B cell (primary cell): ENCODE measurements around the gene CAMTA1. TPM values are rescaled to one million over a fixed set of nuclear protein-coding genes. Genes with fewer than 3 reads are reported as not detected.
A peak's percentile ranks its signal among the peaks of the same experiment; 100 is the strongest.

Experiments
- ATAC-seq: fragments of 200-7000 bp; cut with Tn5 transposase; one replicate; pipeline ENCODE4 v1.10.0; 2021; ENCODE audit warnings: low read depth, mild to moderate bottlenecking, moderate number of reproducible peaks, moderate library complexity
- CTCF ChIA-PET: fragments of 350-600 bp; sonication (Branson Sonifier 250); formaldehyde crosslinking; loops from one replicate; lab custom pipeline; 2021; ENCODE audit warnings: antibody characterized with exemption, inconsistent platforms; lab: Charles Lee
- POLR2A ChIA-PET: fragments of 350-600 bp; sonication (Branson Sonifier 250); formaldehyde crosslinking; loops from one replicate; lab custom pipeline; 2021; ENCODE audit warnings: antibody characterized with exemption; lab: Charles Lee
- DNase-seq: peaks from one replicate; pipeline ENCODE4 v3.0.0; 2013
- H2AFZ ChIP-seq: 2 replicates; pipeline ENCODE4 v1.6.1; 2012; ENCODE audit warnings: mild to moderate bottlenecking, low read depth, low read length; ENCODE audit not compliant: insufficient read depth, poor library complexity, severe bottlenecking
- H3K27ac ChIP-seq, 2 donors: 1 replicate in 1 of 2; 2 replicates in 1 of 2; pipeline ENCODE4 v1.5.1; 2012 to 2013; ENCODE audit warnings: low read length in 2 of 2, mild to moderate bottlenecking in 2 of 2, moderate library complexity in 1 of 2
- H3K27me3 ChIP-seq, 4 experiments: fragments of 200-600 bp in 1 of 4; sonication (generic) in 1 of 4; replicated peaks in 1 of 4; 1 replicate in 2 of 4; 2 replicates in 2 of 4; pipeline versions ENCODE4 v1.6.1 to v1.7.0; 2013 to 2016; ENCODE audit warnings: low read length in 3 of 4, mild to moderate bottlenecking in 2 of 4, mixed read lengths in 1 of 4, moderate library complexity in 1 of 4; ENCODE audit not compliant: insufficient read depth in 4 of 4, control insufficient read depth in 3 of 4; ENCODE audit errors: control extremely low read depth in 1 of 4
- H3K36me3 ChIP-seq, 2 experiments: replicated peaks in 1 of 2; 1 replicate in 1 of 2; 2 replicates in 1 of 2; pipeline versions ENCODE4 v1.6.1 to v1.7.1; 2013; ENCODE audit warnings: low read length in 1 of 2; ENCODE audit not compliant: insufficient read depth in 2 of 2, control insufficient read depth in 1 of 2; ENCODE audit errors: control extremely low read depth in 1 of 2, extremely low read depth in 1 of 2
- H3K4me1 ChIP-seq, 2 donors: fragments of 200-600 bp in 1 of 2; sonication (generic) in 1 of 2; 1 replicate in 1 of 2; 2 replicates in 1 of 2; pipeline versions ENCODE4 v1.5.1 to v1.6.1; 2013 to 2017; ENCODE audit warnings: low read length in 2 of 2; ENCODE audit not compliant: control insufficient read depth in 2 of 2, insufficient read depth in 2 of 2
- H3K4me2 ChIP-seq: replicated peaks from 2 replicates; pipeline ENCODE3; 2012; ENCODE audit warnings: mild to moderate bottlenecking, low read depth, low read length; ENCODE audit not compliant: poor library complexity, severe bottlenecking
- H3K4me3 ChIP-seq, 5 experiments: fragments of 200-600 bp in 1 of 5; sonication (generic) in 1 of 5; 1 replicate in 3 of 5; 2 replicates in 2 of 5; pipeline versions ENCODE4 v1.5.1 to v1.7.0; 2011 to 2016; ENCODE audit warnings: low read length in 4 of 5, mild to moderate bottlenecking in 4 of 5, low read depth in 2 of 5, control low read depth in 1 of 5, moderate library complexity in 1 of 5; ENCODE audit not compliant: insufficient read depth in 1 of 5; ENCODE audit errors: control extremely low read depth in 1 of 5, extremely low read depth in 1 of 5
- H3K79me2 ChIP-seq: fragments of 200-600 bp; sonication (generic); one replicate; pipeline ENCODE4 v1.6.0; 2016; ENCODE audit warnings: low read length; ENCODE audit not compliant: control insufficient read depth, insufficient read depth
- H3K9ac ChIP-seq: fragments of 200-600 bp; sonication (generic); 2 replicates; pipeline ENCODE4 v1.6.1; 2017; ENCODE audit warnings: mild to moderate bottlenecking, low read length, moderate library complexity
- H3K9me3 ChIP-seq, 3 donors: one replicate each; pipeline versions ENCODE4 v1.6.1 to v1.7.1; 2013; ENCODE audit warnings: low read length in 2 of 3; ENCODE audit not compliant: control insufficient read depth in 2 of 3, insufficient read depth in 1 of 3; ENCODE audit errors: control extremely low read depth in 1 of 3
- H4K20me1 ChIP-seq: 2 replicates; pipeline ENCODE4 v1.6.0; 2012; ENCODE audit warnings: mild to moderate bottlenecking, low read length; ENCODE audit not compliant: insufficient read depth, control insufficient read depth, poor library complexity, severe bottlenecking
- H3K27ac Mint-ChIP-seq: one replicate; pipeline ENCODE4 v1.8.0; 2021; ENCODE audit warnings: mixed read lengths
- H3K27me3 Mint-ChIP-seq: one replicate; pipeline ENCODE4 v1.8.0; 2021; ENCODE audit warnings: mixed read lengths
- H3K4me1 Mint-ChIP-seq: one replicate; pipeline ENCODE4 v1.8.0; 2021; ENCODE audit warnings: mixed read lengths
- H3K4me3 Mint-ChIP-seq: one replicate; pipeline ENCODE4 v1.8.0; 2021; ENCODE audit warnings: mixed read lengths
- H3K9me3 Mint-ChIP-seq: one replicate; pipeline ENCODE4 v1.8.0; 2022; ENCODE audit warnings: mixed read lengths; ENCODE audit not compliant: insufficient read depth
- CTCF ChIP-seq: fragments of 200-600 bp; IDR thresholded peaks from one replicate; pipeline ENCODE4 v1.8.0; 2022; ENCODE audit warnings: antibody characterized with exemption, mild to moderate bottlenecking
- EZH2 ChIP-seq: IDR thresholded peaks from 2 replicates; pipeline ENCODE4 v1.6.1; 2012; ENCODE audit warnings: borderline replicate concordance, low read depth, mild to moderate bottlenecking, moderate library complexity, low read length; ENCODE audit not compliant: insufficient read depth, poor library complexity, severe bottlenecking
- WGBS: methylation state at CpG from one replicate; pipeline ENCODE4 v1.1.5; 2013; ENCODE audit warnings: missing lambda C conversion rate; ENCODE audit not compliant: insufficient coverage; 5-methylcytosine and 5-hydroxymethylcytosine counted together
- intact Hi-C: fragments of 100-400 bp; cut with micrococcal nuclease; formaldehyde crosslinking; loops from one replicate; pipeline ENCODE4 v1.10.0; 2022
- polyA plus RNA-seq: library from polyadenylated mRNA; depleted of rRNA; stranded (reverse); fragments of >200 nt; gene quantifications from 2 replicates; pipeline ENCODE4 v1.2.3, GENCODE V29; 2012
- total RNA-seq, 2 donors: library from RNA; stranded (reverse); fragments of 120-200 nt in 1 of 2; gene quantifications; 1 replicate in 1 of 2; 2 replicates in 1 of 2; pipeline versions ENCODE4 v1.2.3 to v1.2.4, GENCODE V29; 2013 to 2022

The CAMTA1 gene
- total and polyA plus RNA-seq, 2 donors (not counting 1 experiment from before 2014, with no cell fraction given): 42.2 to 45.7 TPM

GRCh38 chr1:7704214-7705047 lies 919.2 kb downstream of the CAMTA1 start:
- Mint-ChIP-seq H3K4me1 (peaks cover 14% of the 10 kb centered on the region), H3K9me3 (no peaks in the 10 kb centered on the region), H3K27ac (peak overlapping the region; percentile 88), H3K27me3 (peaks cover 7% of the 10 kb centered on the region), H3K4me3 (peak overlapping the region; percentile 88)
- peaks cover 6 to 15% of the 10 kb centered on the region in 2 donors for H3K4me1 ChIP-seq
- no peak overlapping the region for H3K27ac ChIP-seq
- H3K9me3 ChIP-seq: peaks cover 0 to 10% (median 2%) of the 10 kb centered on the region in 3 donors
- intact Hi-C loops: loop anchor here (1.0 to 5.0 kb wide), 4 partner anchors 24 to 258 kb away; partner anchors contain the start of genes PARK7 and VAMP3
- no peak overlapping the region for H2AFZ ChIP-seq
- H3K27me3 ChIP-seq: peaks cover 0 to 15% (median 7%) of the 10 kb centered on the region in 4 experiments
- no peaks in the 10 kb centered on the region for H3K79me2 ChIP-seq
- no peaks in the 10 kb centered on the region for H4K20me1 ChIP-seq
- ATAC-seq: peak; percentile 98
- no peak for TF ChIP-seq CTCF
- TF ChIP-seq EZH2: no peak
- H3K36me3 ChIP-seq: no peaks in the 10 kb centered on the region
- 3% methylated on average over 151 of the region's 151 CpGs for WGBS
- peak overlapping the region in 4 of 5 experiments; percentile 49 to 67 (median 62) for H3K4me3 ChIP-seq
- peak; percentile 95 for DNase-seq
- CTCF ChIA-PET: interaction anchor here (1.0 to 4.2 kb wide), 3 partner anchors 24 to 48 kb away, joined by 4 to 13 read pairs (median 6); no protein-coding TSS in a partner anchor
- POLR2A ChIA-PET: interaction anchor here (1.0 kb wide), 1 partner anchor 23 kb away, joined by 3 read pairs; no protein-coding TSS in a partner anchor
- peak overlapping the region; percentile 95 for H3K4me2 ChIP-seq
- peak overlapping the region; percentile 65 for H3K9ac ChIP-seq
